NCI-H2196 treated with DMSO at 0.1 percent for 48 hours (cell line): ENCODE results near the gene MLYCD.

Experiments
- DNase-seq: peaks from one replicate; lab custom pipeline; 2025; ENCODE audit not compliant: unreplicated experiment; lab: John Stamatoyannopoulos, UW

The MLYCD gene

DNA sequence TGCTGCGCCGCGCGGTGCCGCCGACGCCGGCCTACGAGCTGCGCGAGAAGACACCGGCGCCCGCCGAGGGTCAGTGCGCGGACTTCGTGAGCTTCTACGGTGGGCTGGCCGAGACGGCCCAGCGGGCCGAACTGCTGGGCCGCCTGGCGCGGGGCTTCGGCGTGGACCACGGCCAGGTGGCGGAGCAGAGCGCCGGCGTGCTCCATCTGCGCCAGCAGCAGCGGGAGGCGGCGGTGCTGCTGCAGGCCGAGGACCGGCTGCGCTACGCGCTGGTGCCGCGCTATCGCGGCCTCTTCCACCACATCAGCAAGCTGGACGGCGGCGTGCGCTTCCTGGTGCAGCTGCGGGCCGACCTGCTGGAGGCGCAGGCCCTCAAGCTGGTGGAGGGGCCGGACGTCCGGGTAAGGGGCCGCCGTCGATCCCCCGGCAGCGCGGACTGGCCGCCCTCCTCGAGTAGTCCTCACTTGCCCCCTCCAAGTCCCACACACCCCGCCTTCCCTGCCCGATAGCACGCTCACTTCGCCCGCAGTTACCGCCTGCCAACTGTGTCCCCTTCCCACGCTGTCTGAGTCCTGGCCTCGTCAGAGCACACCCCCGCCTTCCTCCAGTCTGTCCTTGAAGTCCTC is 470 bp downstream of the MLYCD start:
- DNase-seq: no peak

DNA sequence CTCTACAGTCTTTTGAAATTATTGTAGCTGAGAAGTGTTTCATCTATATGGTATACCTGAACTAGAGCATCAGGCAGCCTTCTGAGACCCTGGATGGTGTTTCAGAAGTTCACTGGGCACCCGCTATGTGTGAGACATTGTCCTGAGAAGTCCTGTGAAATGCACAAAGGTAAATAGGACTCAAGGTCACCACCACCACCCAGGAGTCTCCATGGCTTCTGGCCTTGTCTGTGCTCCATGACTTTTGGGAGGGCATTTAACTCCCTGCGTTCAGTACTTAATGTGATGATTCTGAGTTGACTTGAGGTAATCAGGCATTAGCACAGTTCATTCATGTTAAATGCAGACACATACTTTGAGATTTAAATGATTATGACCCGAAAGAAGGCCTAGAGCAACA is 1.1 kb downstream of the MLYCD start:
- DNase-seq: no peak

DNA sequence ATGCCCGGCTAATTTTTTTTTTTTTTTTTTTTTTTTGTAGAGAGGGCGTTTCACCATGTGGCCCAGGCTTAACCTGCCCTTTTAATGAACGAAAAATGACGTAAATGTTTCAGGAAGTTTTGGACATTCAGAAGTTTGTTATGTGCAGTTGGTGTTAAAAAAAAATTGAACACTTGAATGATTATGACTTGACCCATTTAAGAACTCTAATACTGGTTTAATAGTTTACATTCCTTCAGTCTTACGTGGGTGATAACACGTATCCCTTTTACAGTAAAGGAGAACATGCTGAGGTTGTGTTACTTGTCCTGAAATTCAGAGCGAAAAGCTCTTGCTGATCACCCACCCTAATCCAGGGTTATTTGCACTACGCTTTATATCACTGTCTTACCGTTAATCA is 1.7 kb downstream of the MLYCD start:
- DNase-seq: no peak

DNA sequence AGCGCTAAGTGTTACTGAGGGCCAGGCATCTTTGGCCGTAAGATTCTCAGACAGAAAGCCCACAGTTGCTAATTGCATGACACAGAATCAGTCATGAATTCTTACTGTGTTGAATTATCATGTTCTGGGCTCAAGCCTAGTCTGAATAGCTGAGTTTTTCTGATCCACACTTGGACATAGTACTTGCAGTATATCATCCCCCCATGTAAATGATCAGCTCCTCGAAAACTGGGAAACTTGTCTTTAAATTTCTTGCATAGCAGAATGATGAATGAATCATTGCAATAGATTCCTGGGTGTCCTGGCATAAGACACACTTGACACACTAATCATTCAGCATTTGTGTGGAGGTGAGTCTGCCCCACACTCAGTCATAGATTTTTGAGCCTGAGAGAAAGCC is 2.2 kb downstream of the MLYCD start:
- DNase-seq: no peak

DNA sequence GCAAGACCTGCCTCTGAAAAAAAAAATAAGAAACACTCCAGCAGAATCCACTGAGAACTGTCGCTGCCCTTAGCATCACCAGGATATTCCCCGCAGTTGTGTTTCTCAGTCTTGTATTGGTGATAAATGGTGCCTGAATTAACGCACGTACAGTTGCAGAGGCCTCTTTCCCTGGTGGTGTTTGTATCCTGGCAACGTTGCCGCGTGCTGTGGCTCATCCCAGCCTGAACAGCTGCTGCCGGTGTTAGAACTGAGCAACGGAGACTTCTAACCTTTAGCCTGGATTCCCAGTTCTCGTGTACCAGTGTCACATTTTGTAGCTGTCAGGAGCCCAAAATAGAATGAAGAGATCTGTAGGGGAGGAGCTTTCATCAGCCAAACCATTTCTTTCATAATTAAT is 4.8 kb downstream of the MLYCD start:
- no peak for DNase-seq

DNA sequence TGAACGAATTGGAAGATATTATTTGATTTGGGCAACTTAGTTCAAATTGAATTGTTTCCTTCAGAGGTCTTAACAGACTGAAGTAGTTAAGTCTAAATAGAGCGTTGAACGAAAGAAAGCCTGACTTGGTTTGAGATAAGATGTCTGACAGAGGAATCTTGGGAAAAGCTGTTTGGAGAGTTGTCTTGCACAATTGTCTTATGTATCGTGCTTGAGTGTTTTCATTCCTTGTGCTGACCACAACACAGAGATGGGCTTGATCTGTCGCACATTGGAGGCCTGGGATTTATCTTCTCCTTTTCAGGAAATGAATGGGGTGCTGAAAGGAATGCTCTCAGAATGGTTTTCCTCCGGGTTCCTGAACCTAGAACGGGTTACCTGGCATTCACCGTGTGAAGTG is 7.8 kb downstream of the MLYCD start:
- DNase-seq: no peak

DNA sequence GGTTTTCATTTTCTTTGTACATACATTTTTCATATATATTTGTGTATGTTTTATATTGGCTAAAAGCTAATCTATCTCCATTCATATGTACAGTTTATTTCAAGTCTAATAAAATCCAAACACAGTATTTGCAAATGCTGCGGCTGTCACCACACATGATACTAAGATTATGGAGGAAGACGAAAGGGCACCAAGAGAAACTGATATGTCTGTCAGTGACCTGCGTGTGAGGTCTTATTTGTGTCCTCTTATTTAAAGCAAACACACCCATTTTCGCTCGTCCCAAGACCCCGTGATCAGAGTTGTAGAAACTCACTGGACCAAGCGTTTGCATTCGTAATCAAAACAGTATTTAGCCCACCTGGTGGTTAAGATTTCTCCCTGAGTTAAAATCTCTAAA is 8.2 kb downstream of the MLYCD start:
- no peak for DNase-seq

DNA sequence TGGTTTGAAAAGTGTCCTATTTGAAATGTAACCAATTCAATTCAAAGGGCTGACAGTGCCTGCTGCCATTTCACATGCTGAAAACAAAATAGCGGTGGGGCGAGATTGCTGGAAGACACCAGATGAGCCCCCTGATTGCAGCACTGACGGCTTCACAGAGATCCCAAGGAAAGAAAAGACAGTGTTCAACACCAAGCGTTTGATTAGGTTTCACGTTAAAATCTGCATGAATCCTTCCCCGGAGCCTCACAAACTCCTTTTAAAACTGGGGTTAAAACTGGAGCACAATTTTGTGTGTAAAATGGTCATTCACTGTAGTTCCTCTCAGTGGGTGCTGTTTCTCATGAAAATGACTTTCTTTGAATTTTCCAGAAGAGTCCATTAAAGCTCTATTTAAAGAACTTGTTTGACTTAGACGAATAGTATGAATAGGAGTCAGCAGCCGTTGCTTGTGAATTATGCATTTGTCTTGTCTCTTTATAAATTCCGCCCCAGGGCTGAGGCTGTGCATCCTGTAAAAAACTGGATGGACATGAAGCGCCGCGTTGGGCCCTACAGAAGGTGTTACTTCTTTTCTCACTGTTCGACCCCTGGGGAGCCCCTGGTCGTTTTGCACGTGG is 8.8 kb downstream of the MLYCD start:
- DNase-seq: no peak

DNA sequence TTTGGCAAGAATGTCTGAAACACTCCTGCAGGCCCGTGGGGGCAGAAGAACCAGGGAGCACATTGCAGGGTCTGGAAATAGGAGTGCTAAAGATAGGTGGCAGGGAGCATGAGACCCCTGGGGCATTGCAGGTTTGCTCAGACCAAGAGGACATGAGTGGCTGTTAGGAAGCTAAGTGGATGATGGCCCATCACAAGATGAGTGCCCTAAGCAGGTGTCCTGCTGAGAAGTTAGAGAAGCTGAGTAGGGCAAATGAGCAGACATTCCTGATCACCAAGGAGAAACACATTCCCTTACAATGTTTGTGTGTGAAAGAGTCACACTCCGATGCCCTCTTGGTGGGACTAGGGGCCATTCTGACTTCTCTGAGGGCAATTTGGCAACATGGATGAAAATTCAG is 9.9 kb downstream of the MLYCD start:
- DNase-seq: no peak

DNA sequence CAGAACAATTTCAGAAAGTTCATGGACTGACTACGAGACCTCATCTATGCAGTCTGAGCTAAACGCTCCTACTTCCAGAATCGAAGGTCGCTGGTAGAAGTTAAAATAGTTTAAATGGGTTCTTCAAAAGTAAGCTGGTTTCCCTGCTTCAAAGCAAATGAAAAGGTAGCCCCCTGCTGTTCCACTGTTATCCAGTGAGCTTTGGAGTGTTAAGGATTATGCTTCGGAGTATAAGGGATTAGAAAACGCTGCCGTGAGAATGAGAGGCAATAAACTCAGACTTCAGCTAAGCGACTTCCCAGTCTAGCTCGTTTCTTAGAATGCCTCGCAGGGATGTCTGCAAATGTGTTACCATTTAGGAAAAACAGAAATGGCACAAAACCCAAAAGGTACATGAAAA is 12.4 kb downstream of the MLYCD start:
- no peak for DNase-seq

DNA sequence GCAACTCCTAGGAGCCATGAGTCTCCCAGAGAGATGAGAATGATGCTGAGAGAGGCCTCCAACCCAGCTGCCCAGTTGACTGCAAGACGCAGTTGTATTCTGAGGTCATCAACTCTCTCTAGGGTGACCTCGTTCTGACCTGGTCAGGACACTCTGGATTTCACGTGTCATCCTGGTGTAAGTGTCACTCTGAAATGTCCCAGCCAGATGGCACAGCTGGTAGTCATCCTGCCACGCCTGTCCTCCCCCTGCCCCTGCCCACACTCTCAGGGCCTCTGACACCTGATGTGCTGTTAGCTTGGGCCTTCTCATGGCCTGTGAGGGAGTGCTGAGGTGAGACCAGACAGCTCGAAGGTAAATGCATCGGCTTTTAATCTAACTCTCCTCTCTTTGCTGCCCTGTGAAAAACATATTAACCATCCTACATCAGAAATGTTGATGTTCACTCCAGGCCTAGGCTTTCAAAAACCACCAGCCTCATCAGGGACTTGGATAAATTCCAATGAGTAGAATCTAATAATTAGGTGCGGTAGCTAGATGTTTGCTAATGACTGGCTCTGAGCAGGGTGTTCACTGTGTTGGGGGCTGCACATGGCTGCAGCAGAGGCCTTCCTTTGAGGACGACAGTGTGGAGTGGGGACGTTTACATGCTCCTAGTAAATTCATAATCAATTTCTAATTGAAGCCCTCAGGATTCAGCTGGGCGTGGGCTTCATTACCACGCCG is 13.8 kb downstream of the MLYCD start:
- no peak for DNase-seq

DNA sequence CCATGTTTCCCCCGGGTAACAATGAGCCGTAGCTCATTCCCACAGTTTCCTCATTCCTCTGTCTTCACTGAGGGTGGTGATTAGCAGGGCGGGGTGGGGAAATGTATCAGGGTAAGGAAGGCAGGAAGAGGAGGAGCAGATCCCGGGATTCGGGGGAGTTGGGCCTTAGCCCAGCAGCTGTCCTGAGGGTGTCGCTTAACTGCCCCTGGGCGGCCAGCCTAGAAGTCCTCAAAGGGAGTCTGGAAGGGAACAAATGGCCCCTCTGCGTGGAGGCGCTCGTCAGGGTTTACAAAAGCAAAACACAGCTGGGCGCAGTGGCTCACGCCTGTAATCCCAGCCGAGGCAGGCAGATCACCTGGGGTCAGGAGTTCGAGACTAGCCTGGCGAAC is 14.3 kb downstream of the MLYCD start:
- DNase-seq: no peak

DNA sequence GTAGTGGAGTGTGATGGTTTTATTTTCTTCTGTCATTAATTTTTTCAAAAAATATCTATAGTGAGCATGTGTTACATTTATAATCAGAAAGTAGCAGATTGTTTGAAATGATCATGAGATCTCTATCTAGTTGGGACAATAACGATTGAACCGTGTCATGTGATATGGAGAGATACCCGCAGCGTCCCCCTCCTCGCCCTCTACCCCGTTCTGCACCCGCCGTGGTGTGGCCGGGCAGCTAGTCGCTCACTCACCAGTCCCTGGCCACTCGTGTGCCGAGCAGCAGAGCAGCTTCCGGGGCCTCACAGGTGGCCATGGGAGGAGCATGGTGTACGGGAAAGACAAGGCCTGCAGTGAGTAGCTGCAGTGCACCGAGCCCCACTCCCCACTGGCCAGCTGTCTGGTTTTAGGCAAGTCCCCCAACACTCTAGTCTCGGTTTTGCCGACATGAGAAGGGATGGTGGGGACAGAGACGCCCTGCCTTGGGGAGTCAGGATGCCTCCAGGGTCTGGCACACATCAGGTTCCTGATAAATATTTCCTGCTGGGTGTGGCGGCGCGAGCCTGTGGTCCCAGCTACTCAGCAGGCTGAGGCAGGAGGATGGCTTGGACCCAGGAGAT is 15.3 kb downstream of the MLYCD start:
- no peak for DNase-seq

DNA sequence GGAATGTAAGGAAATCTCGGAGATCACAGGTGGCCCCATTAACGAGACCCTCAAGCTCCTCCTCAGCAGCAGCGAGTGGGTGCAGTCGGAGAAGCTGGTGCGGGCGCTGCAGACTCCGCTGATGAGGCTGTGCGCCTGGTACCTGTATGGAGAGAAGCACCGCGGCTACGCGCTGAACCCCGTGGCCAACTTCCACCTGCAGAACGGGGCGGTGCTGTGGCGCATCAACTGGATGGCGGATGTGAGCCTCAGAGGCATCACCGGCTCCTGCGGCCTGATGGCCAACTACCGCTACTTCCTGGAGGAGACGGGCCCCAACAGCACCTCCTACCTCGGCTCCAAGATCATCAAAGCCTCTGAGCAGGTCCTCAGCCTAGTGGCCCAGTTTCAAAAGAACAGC is 16.2 kb downstream of the MLYCD start:
- DNase-seq: no peak

DNA sequence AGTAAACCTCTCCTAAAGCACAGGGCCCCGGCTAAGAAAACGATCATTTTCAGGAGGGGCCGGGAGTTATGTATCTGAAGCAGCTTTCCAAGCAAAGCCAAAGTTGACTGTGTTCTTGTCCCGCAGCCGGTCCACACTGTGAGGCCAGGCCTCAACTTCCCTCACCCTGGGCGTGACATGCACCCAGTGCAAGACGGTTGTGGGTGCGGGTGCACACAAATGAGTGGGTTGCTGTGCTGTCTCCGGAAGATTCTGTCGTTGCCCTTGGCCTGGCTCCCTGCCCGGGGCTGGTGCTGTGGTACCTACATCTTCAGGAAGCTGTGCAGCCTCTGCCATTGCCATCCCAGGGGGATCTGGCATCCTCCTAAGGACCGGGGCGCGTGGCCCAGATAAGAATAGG is 16.6 kb downstream of the MLYCD start:
- DNase-seq: no peak

DNA sequence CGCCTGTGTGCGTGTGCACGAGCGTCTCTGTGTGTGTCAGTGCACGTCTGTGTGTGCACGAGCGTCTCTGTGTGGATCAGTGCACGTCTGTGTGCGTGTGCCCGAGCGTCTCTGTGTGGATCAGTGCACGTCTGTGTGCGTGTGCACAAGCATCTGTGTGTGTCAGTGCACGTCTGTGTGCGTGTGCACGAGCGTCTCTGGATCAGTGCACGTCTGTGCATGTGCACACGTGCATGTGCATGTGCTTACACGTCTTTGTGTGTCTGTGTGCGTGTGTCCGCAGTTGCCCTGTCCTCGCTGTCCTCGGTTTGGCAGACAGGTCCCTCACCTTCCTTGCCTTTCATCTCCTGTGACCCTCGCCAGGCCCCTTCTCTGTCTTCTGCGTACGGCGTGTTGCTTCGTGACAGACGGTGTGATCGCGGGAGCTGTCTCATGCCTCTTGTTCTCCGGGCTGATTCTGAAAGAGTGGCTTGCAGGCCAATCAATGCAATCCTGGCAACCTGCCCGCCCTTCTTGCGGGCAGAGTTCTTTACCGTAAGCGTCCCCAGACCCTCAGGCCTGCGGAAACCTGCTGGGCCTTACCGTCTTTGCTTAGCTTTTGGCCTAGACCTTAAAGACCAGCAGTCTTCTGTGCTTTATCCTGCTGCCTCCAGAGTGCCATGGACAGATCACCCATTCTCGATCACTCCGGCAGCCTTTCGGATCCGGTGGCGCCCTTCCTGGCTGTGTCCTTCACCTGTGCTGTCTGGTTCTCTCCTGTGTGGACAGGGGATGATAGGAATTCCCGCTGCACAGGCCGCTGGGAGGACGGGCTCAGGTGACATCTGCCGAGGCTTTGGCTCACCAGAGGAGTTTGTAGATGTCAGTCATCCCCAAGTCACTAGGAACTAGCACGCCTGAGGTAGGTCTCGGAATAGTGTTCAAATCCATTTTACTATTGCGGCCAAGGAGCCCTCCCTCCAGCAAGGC is 18.5 kb downstream of the MLYCD start:
- DNase-seq: no peak

DNA sequence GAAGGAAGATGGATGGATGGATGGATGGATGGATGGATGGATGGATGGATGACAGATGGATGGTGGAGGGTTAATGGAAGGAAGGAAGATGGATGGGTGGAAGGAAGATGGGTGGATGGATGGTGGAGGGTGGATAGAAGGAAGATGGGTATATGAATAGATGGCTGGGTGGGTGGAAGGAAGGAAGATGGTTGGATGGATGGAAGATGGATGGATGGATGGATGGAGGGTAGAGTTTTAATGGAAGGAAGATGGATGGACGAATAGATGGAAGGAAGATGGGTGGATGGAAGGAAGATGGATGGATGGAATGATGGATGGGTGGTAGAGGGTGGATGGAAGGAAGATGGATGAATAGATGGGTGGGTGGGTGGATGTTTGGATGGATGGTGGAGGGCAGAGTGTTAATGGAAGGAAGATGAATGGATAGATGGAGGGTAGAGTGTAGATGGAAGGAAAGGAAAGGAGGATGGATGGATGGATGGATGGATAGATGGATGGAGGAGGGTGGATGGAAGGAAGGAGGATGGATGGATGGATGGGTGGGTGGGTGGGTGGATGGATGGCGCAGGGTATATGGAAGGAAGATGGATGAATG is 22.1 kb downstream of the MLYCD start:
- no peak for DNase-seq

DNA sequence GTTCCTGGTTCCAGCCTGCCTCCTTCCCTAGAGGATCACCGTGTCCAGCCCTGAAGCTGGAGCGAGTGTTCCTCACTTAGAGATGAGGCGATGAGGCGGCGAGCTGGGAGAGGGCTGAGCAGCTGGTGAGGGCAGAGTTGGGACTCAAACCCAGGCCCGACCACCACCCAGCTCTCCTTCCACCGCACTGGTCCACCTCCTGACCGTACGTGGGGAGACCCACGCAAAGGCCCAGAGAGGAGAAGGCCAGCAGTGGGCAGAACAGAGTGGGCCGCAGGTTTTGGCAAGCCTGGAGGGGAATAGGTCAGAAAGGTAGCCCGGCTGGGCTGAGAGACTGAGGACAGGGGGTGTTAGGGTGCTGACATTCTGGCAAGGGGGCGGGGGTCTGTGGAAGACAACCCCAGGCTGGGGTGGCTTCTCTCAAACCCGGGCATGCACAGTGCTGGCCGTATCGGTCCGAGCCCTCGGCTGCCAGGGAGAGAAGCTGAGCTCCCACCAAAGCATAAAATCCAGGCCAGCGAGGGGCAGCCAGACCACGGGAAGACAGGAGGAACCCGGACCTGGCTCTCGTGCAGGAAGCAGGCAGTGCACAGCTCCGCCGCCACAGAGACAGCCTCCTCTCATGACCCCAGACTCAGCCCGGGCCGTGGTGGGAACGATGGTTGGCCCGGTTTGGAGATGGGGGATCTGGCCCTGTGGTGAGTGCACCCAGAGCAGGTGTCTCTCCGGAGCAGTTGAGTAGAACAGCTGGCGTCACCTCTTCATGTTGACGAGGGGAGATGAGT is 24.9 kb downstream of the MLYCD start:
- no peak for DNase-seq

DNA sequence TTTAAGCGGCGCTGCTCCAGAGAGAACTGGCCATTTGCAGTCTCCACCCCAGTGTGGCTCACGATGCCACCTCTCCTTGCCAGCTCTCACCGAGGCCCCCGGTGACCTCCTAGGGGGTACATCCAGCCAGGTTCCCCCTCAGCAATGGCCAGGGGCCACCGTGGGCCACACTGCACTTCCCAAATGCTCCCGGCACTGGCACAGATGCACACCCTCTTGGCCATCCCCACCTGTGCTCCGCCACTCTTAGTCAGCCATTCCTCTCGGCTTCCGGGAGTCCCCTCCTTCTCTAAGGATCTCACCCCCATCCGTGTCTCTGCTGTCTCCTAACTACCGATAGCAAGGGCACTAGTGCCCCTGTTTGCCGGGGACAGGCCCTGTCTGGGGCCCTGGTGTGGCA is 25.8 kb downstream of the MLYCD start:
- DNase-seq: no peak
